Endothelial cell of umbilical vein (primary cell): ENCODE measurements around the gene TNIK. TPM values are rescaled to one million over a fixed set of nuclear protein-coding genes. Genes with fewer than 3 reads are reported as not detected.

Source experiments
- BruUV-seq: library from RNA; stranded (reverse); fragments of 400-500 nt; replicated peaks from 2 replicates; lab custom pipeline; 2021; lab: Mats Ljungman, UMichigan
- CTCF ChIA-PET: fragments of 300-600, 350-600 bp; sonication (Branson Sonifier 250); formaldehyde crosslinking; loops from one replicate; lab custom pipeline; 2021; ENCODE audit warnings: antibody characterized with exemption, inconsistent platforms; lab: Charles Lee
- POLR2A ChIA-PET: fragments of 300-600, 350-600 bp; sonication (Branson Sonifier 250); formaldehyde crosslinking; loops from one replicate; lab custom pipeline; 2021; ENCODE audit warnings: antibody characterized with exemption, inconsistent platforms; lab: Charles Lee
- DNase-seq: peaks from one replicate; pipeline ENCODE4 v3.0.0-alpha.2; 2011; ENCODE audit warnings: low read depth, low spot score
- FAIRE-seq: peaks from 2 replicates; lab custom pipeline; 2011; peaks lifted over from hg19 to GRCh38; lab: Jason Lieb, UNC
- H2AFZ ChIP-seq: 2 replicates; pipeline ENCODE4 v1.6.0; 2012; ENCODE audit warnings: low read depth, low read length, control low read depth, inconsistent platforms
- H3K27ac ChIP-seq: 2 replicates; pipeline ENCODE4 v1.5.1; 2011; ENCODE audit warnings: low read depth, mild to moderate bottlenecking, control low read depth, low read length, moderate library complexity; ENCODE audit not compliant: insufficient read depth
- H3K27me3 ChIP-seq, 2 experiments: 2 replicates each; pipeline versions ENCODE4 v1.6.0 to v1.6.1; 2011; ENCODE audit warnings: low read length in 2 of 2, mixed read lengths in 1 of 2; ENCODE audit not compliant: control insufficient read depth in 2 of 2, insufficient read depth in 2 of 2
- H3K36me3 ChIP-seq, 2 experiments: 2 replicates in 1 of 2; 3 replicates in 1 of 2; pipeline ENCODE4 v1.5.1; 2011; ENCODE audit warnings: low read length in 2 of 2, mild to moderate bottlenecking in 1 of 2, moderate library complexity in 1 of 2; ENCODE audit not compliant: control insufficient read depth in 2 of 2, insufficient read depth in 2 of 2; ENCODE audit errors: extremely low read depth in 1 of 2
- H3K4me1 ChIP-seq: 3 replicates; pipeline ENCODE4 v1.5.1; 2011; ENCODE audit warnings: mild to moderate bottlenecking, low read length; ENCODE audit not compliant: control insufficient read depth, insufficient read depth; ENCODE audit errors: extremely low read depth
- H3K4me2 ChIP-seq: 2 replicates; pipeline ENCODE4 v1.6.1; 2011; ENCODE audit warnings: low read length, control low read depth, mixed read lengths; ENCODE audit not compliant: insufficient read depth
- H3K4me3 ChIP-seq, 3 experiments: fragments of 200-600 bp in 1 of 3; sonication (generic), shearing (Covaris generic) in 1 of 3; replicated peaks in 1 of 3; 2 replicates each; pipeline ENCODE4 v1.5.1; 2011 to 2016; ENCODE audit warnings: control low read depth in 3 of 3, low read length in 3 of 3, mild to moderate bottlenecking in 2 of 3, inconsistent platforms in 1 of 3, low read depth in 1 of 3, moderate library complexity in 1 of 3; ENCODE audit not compliant: insufficient read depth in 1 of 3
- H3K79me2 ChIP-seq: 2 replicates; pipeline ENCODE4 v1.6.0; 2012; ENCODE audit warnings: low read length, inconsistent platforms; ENCODE audit not compliant: control insufficient read depth, insufficient read depth
- H3K9ac ChIP-seq: replicated peaks from 2 replicates; pipeline ENCODE3; 2011; ENCODE audit warnings: low read length, control low read depth; ENCODE audit not compliant: insufficient read depth; ENCODE audit errors: extremely low read depth
- H3K9me1 ChIP-seq: replicated peaks from 3 replicates; pipeline ENCODE4 v1.6.0; 2011; ENCODE audit warnings: mild to moderate bottlenecking, low read length; ENCODE audit not compliant: control insufficient read depth, insufficient read depth; ENCODE audit errors: extremely low read depth
- H3K9me3 ChIP-seq: replicated peaks from 2 replicates; pipeline ENCODE4 v1.5.1; 2012; ENCODE audit warnings: low read length, inconsistent platforms; ENCODE audit not compliant: control insufficient read depth, insufficient read depth
- H4K20me1 ChIP-seq: replicated peaks from 2 replicates; pipeline ENCODE3; 2011; ENCODE audit warnings: mild to moderate bottlenecking, low read length; ENCODE audit not compliant: control insufficient read depth, insufficient read depth; ENCODE audit errors: extremely low read depth
- CTCF ChIP-seq, 2 donors: IDR thresholded peaks; 1 replicate in 1 of 2; 2 replicates in 1 of 2; pipeline ENCODE4 v1.5.1; 2011; ENCODE audit warnings: low read length in 2 of 2, mild to moderate bottlenecking in 2 of 2, moderate library complexity in 2 of 2, control low read depth in 1 of 2, inconsistent platforms in 1 of 2, low read depth in 1 of 2; ENCODE audit not compliant: insufficient read depth in 1 of 2; ENCODE audit errors: extremely low read depth in 1 of 2
- EZH2 ChIP-seq: IDR thresholded peaks from 2 replicates; pipeline ENCODE4 v1.6.1; 2012; ENCODE audit warnings: borderline replicate concordance, low read depth, mild to moderate bottlenecking, moderate library complexity, low read length, inconsistent platforms; ENCODE audit not compliant: severe bottlenecking
- FOS ChIP-seq: IDR thresholded peaks from 2 replicates; pipeline ENCODE4 v1.6.1; 2011; ENCODE audit warnings: mild to moderate bottlenecking, low read length, moderate library complexity, borderline replicate concordance; ENCODE audit not compliant: insufficient read depth
- GATA2 ChIP-seq: IDR thresholded peaks from 2 replicates; pipeline ENCODE4 v1.7.0; 2011; ENCODE audit warnings: low read depth, mild to moderate bottlenecking, moderate library complexity, mixed read lengths, low read length; ENCODE audit not compliant: insufficient read length, insufficient read depth
- MAX ChIP-seq: IDR thresholded peaks from 2 replicates; pipeline ENCODE4 v1.6.1; 2011; ENCODE audit not compliant: insufficient read depth, insufficient read length
- MYC ChIP-seq: IDR thresholded peaks from one replicate; pipeline ENCODE4 v1.6.1; 2011; ENCODE audit warnings: mild to moderate bottlenecking, low read depth, low read length
- POLR2A ChIP-seq: IDR thresholded peaks from 2 replicates; pipeline ENCODE4 v1.6.1; 2012; ENCODE audit warnings: low read depth, mild to moderate bottlenecking, control low read depth, low read length
- POLR2AphosphoS5 ChIP-seq: IDR thresholded peaks from 2 replicates; pipeline ENCODE4 v1.6.1; 2012; ENCODE audit warnings: low read depth, mild to moderate bottlenecking, control low read depth, low read length, moderate library complexity; ENCODE audit not compliant: insufficient read depth
- dilution Hi-C: fragments of 300-500 bp; cut with MboI; formaldehyde crosslinking; loops from one replicate; pipeline ENCODE4 v1.15.0; 2019; ENCODE audit warnings: low sequenced_read_pairs; ENCODE audit not compliant: extremely low pct_ligation_motif_present
- intact Hi-C: fragments of 100-400 bp; cut with micrococcal nuclease; formaldehyde crosslinking; loops from one replicate; pipeline ENCODE4 v1.10.0; 2022
- polyA plus RNA-seq, 4 experiments: library from polyadenylated mRNA; depleted of rRNA in 3 of 4; stranded (reverse) in 3 of 4; unstranded in 1 of 4; fragments of >200 nt; gene quantifications; 2 replicates each; pipeline versions ENCODE4 v1.2.1 to v1.2.3, GENCODE V29; 2011 to 2012; ENCODE audit warnings: missing spikeins in 1 of 4
- total RNA-seq: library from RNA; stranded (reverse); gene quantifications from 2 replicates; pipeline ENCODE4 v1.2.3, GENCODE V29; 2021

TNIK gene
- total and polyA plus RNA-seq, 2 donors (not counting 3 experiments of a cell fraction or from before 2014, with no cell fraction given): 10.9 to 39.7 TPM

GRCh38 chr3:171268677-171269076 is 191.5 kb downstream of the TNIK start:
- peaks cover 4% of the 10 kb centered on the region for H3K4me1 ChIP-seq
- POLR2A ChIA-PET: no interaction called here
- no peak overlapping the region for H3K9ac ChIP-seq
- no peaks in the 10 kb centered on the region for H3K9me1 ChIP-seq
- H3K9me3 ChIP-seq: no peaks in the 10 kb centered on the region
- dilution Hi-C loops (no loop called here), intact Hi-C loops (no loop called here)
- no peaks in the 10 kb centered on the region for H3K36me3 ChIP-seq
- CTCF ChIA-PET: interaction anchor here (0.6 to 2.8 kb wide), 5 partner anchors 8 to 270 kb away, joined by 3 to 9 read pairs (median 3); no protein-coding TSS in a partner anchor
- no peak overlapping the region for H2AFZ ChIP-seq
- no peaks in the 10 kb centered on the region for H3K79me2 ChIP-seq
- no peak overlapping the region for H3K27ac ChIP-seq
- H3K4me3 ChIP-seq: no peak overlapping the region
- H3K27me3 ChIP-seq: no peaks in the 10 kb centered on the region
- no peaks in the 10 kb centered on the region for H4K20me1 ChIP-seq
- H3K4me2 ChIP-seq: no peak overlapping the region
- no TSS peak for BruUV-seq
- TF ChIP-seq CTCF (IDR thresholded peaks at IDR 0.05; ENCODE audit: extremely low read depth in 1 of 2, insufficient read depth in 1 of 2, low read depth in 1 of 2, low read length in 2 of 2): no peak
- no peak for TF ChIP-seq POLR2A
- FAIRE-seq: no peak
- DNase-seq: no peak

GRCh38 chr3:171267104-171267503 is 193.1 kb downstream of the TNIK start:
- Histone ChIP-seq H4K20me1 (no peaks in the 10 kb centered on the region), H3K9me3 (no peaks in the 10 kb centered on the region), H3K4me2 (no peak overlapping the region), H3K9ac (no peak overlapping the region), H3K9me1 (no peaks in the 10 kb centered on the region), H3K4me3 (no peak overlapping the region), H3K36me3 (no peaks in the 10 kb centered on the region), H3K27ac (no peak overlapping the region), H2AFZ (no peak overlapping the region), H3K27me3 (no peaks in the 10 kb centered on the region), H3K4me1 (peaks cover 9% of the 10 kb centered on the region), H3K79me2 (no peaks in the 10 kb centered on the region)
- TF ChIP-seq MYC (no peak), POLR2A (no peak), GATA2 (no peak), EZH2 (no peak), POLR2AphosphoS5 (no peak), FOS (no peak), MAX (no peak), CTCF (IDR thresholded peaks at IDR 0.05; ENCODE audit: extremely low read depth in 1 of 2, insufficient read depth in 1 of 2, low read depth in 1 of 2, low read length in 2 of 2) (no peak)
- POLR2A ChIA-PET: no interaction called here
- DNase-seq: no peak
- CTCF ChIA-PET: no interaction called here
- dilution Hi-C loops: no loop called here
- intact Hi-C loops: no loop called here
- no TSS peak for BruUV-seq
- FAIRE-seq: no peak
